ENCODE measurements around the gene ELF4.

DNA sequence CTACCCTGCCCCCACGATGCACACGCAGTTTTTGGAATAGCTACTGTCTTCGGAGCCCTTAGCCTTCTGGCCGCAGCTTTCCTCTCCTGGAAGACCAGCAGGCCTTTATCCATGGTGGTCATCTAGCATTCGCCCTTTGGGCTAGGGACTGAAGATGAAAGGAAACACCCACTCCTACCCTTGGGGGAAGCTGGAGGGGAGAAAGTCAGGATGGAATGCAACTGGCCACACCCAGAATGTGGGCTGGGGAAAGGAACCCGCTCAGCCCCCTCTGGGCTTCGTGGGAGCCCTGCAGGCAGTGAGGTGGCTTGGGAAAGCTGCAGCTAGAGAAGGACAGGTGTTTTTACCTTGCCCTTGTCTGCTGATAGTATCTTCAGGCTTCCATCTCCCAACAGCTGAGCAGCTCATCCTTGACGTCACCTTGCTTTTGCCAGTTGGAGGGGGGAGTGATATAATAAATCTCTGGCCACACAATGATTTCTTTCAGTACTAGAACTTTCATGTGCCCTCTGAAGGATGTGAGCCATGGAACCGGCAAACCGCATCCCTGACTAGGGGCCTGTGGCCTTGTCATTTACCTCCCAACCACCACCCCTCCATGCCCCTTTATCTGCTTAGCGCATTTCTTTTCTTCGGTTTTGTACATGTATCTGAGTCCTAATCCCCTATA is 59.0 kb downstream of the ELF4 start:
- TF ChIP-seq, protein P1, sequence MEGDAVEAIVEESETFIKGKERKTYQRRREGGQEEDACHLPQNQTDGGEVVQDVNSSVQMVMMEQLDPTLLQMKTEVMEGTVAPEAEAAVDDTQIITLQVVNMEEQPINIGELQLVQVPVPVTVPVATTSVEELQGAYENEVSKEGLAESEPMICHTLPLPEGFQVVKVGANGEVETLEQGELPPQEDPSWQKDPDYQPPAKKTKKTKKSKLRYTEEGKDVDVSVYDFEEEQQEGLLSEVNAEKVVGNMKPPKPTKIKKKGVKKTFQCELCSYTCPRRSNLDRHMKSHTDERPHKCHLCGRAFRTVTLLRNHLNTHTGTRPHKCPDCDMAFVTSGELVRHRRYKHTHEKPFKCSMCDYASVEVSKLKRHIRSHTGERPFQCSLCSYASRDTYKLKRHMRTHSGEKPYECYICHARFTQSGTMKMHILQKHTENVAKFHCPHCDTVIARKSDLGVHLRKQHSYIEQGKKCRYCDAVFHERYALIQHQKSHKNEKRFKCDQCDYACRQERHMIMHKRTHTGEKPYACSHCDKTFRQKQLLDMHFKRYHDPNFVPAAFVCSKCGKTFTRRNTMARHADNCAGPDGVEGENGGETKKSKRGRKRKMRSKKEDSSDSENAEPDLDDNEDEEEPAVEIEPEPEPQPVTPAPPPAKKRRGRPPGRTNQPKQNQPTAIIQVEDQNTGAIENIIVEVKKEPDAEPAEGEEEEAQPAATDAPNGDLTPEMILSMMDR (IDR thresholded peaks at IDR 0.05; ENCODE audit: poor library complexity), result no peak
- TF ChIP-seq EZH2phosphoT487 (IDR thresholded peaks at IDR 0.05; ENCODE audit: low read depth, severe bottlenecking, unreplicated experiment), result no peak

Data from hepatocyte (in vitro differentiated cells).